Duodenal mucosa (tissue), 2 donors: ENCODE data around the gene ARAP3.

ENCODE experiments used
- H3K27ac ChIP-seq: one replicate; pipeline ENCODE4 v1.7.0; 2013; ENCODE audit warnings: low read depth, low read length
- H3K27me3 ChIP-seq, 2 donors: one replicate each; pipeline ENCODE4 v1.7.0; 2013; ENCODE audit warnings: low read length in 2 of 2, control low read depth in 1 of 2; ENCODE audit not compliant: insufficient read depth in 2 of 2, control insufficient read depth in 1 of 2
- H3K36me3 ChIP-seq, 2 donors: one replicate each; pipeline ENCODE4 v1.7.0; 2013; ENCODE audit warnings: low read length in 2 of 2, control low read depth in 1 of 2; ENCODE audit not compliant: insufficient read depth in 2 of 2, control insufficient read depth in 1 of 2
- H3K4me1 ChIP-seq, 2 donors: one replicate each; pipeline ENCODE4 v1.7.0; 2013; ENCODE audit warnings: low read length in 2 of 2, control low read depth in 1 of 2; ENCODE audit not compliant: insufficient read depth in 2 of 2, control insufficient read depth in 1 of 2
- H3K4me3 ChIP-seq, 2 donors: one replicate each; pipeline ENCODE4 v1.7.0; 2013; ENCODE audit warnings: low read length in 2 of 2, low read depth in 1 of 2
- H3K9ac ChIP-seq, 2 donors: one replicate each; pipeline ENCODE4 v1.7.0; 2013; ENCODE audit warnings: low read length in 2 of 2, low read depth in 1 of 2
- H3K9me3 ChIP-seq, 2 donors: one replicate each; pipeline ENCODE4 v1.7.0; 2013; ENCODE audit warnings: low read length in 2 of 2, control low read depth in 1 of 2; ENCODE audit not compliant: control insufficient read depth in 1 of 2

ARAP3 gene

GRCh38 chr5:141636413-141637122 lies 45.5 kb downstream of the ARAP3 start, which contains the start of the genes HDAC3 and RELL2:
Gene HDAC3 (minus strand): TSS chr5:141636849. CDS start chr5:141636790, 59 bp downstream.
Gene RELL2 (plus strand): TSS chr5:141636997. CDS start chr5:141638226, 1,229 bp downstream.
- Histone ChIP-seq H3K4me1 (peaks cover 16 to 34% of the 10 kb centered on the region in 2 donors), H3K9ac (peak within 1 kb of the TSS; percentile 85 to 91), H3K36me3 (peaks cover 0 to 12% of the 10 kb centered on the region in 2 donors), H3K9me3 (no peaks in the 10 kb centered on the region), H3K4me3 (peak within 1 kb of the TSS; percentile 91 to 98), H3K27me3 (no peaks in the 10 kb centered on the region), H3K27ac (peak within 1 kb of the TSS; percentile 64)

- Histone ChIP-seq H3K27me3 (no peaks in the 10 kb centered on the region), H3K4me1 (peaks cover 16 to 34% of the 10 kb centered on the region in 2 donors), H3K4me3 (peak overlapping the region; percentile 91 to 98), H3K36me3 (peaks cover 0 to 8% of the 10 kb centered on the region in 2 donors), H3K9ac (peak overlapping the region; percentile 85 to 91), H3K27ac (no peak overlapping the region), H3K9me3 (no peaks in the 10 kb centered on the region)
Measured at GRCh38 chr5:141636106-141636412, 46.0 kb downstream of the ARAP3 start.

GRCh38 chr5:141635646-141636045 lies 46.4 kb downstream of the ARAP3 start:
- Histone ChIP-seq H3K9ac (peak overlapping the region; percentile 85 to 91), H3K36me3 (peaks cover 0 to 5% of the 10 kb centered on the region in 2 donors), H3K27me3 (no peaks in the 10 kb centered on the region), H3K4me3 (peak overlapping the region; percentile 91 to 98), H3K9me3 (no peaks in the 10 kb centered on the region), H3K27ac (no peak overlapping the region), H3K4me1 (peaks cover 16 to 34% of the 10 kb centered on the region in 2 donors)

GRCh38 chr5:141634720-141635119 lies 47.3 kb downstream of the ARAP3 start:
- H3K9me3 ChIP-seq = no peaks in the 10 kb centered on the region
- H3K27ac ChIP-seq = no peak overlapping the region
- no peaks in the 10 kb centered on the region for H3K27me3 ChIP-seq
- H3K4me1 ChIP-seq = peaks cover 16 to 34% of the 10 kb centered on the region in 2 donors
- peaks cover under 1 to 10% of the 10 kb centered on the region in 2 donors for H3K36me3 ChIP-seq
- H3K9ac ChIP-seq = no peak overlapping the region
- H3K4me3 ChIP-seq = no peak overlapping the region

GRCh38 chr5:141633871-141634561 lies 48.0 kb downstream of the ARAP3 start:
- no peaks in the 10 kb centered on the region for H3K9me3 ChIP-seq
- H3K9ac ChIP-seq = no peak overlapping the region
- peaks cover 7 to 17% of the 10 kb centered on the region in 2 donors for H3K36me3 ChIP-seq
- H3K27ac ChIP-seq = no peak overlapping the region
- H3K27me3 ChIP-seq = no peaks in the 10 kb centered on the region
- no peak overlapping the region for H3K4me3 ChIP-seq
- H3K4me1 ChIP-seq = peaks cover 16 to 34% of the 10 kb centered on the region in 2 donors

- Histone ChIP-seq H3K4me3 (no peak overlapping the region), H3K27ac (no peak overlapping the region), H3K9ac (no peak overlapping the region), H3K9me3 (no peaks in the 10 kb centered on the region), H3K27me3 (no peaks in the 10 kb centered on the region), H3K36me3 (peaks cover 21 to 31% of the 10 kb centered on the region in 2 donors), H3K4me1 (peaks cover 16 to 26% of the 10 kb centered on the region in 2 donors)
Measured at GRCh38 chr5:141632650-141633049, 49.4 kb downstream of the ARAP3 start.

GRCh38 chr5:141630570-141631140 lies 51.4 kb downstream of the ARAP3 start:
- H3K9ac ChIP-seq = no peak overlapping the region
- no peaks in the 10 kb centered on the region for H3K9me3 ChIP-seq
- H3K4me1 ChIP-seq = peaks cover 11 to 12% of the 10 kb centered on the region in 2 donors
- no peaks in the 10 kb centered on the region for H3K27me3 ChIP-seq
- peaks cover 24 to 45% of the 10 kb centered on the region in 2 donors for H3K36me3 ChIP-seq
- H3K4me3 ChIP-seq = no peak overlapping the region
- no peak overlapping the region for H3K27ac ChIP-seq

- no peak overlapping the region for H3K4me3 ChIP-seq
- H3K9me3 ChIP-seq = no peaks in the 10 kb centered on the region
- H3K36me3 ChIP-seq = peaks cover 34 to 67% of the 10 kb centered on the region in 2 donors
- H3K9ac ChIP-seq = no peak overlapping the region
- H3K27me3 ChIP-seq = no peaks in the 10 kb centered on the region
- H3K27ac ChIP-seq = no peak overlapping the region
- no peaks in the 10 kb centered on the region for H3K4me1 ChIP-seq
Measured at GRCh38 chr5:141628175-141628788, 53.7 kb downstream of the ARAP3 start.

GRCh38 chr5:141623611-141624010 lies 58.4 kb downstream of the ARAP3 start:
- H3K36me3 ChIP-seq = peaks cover 28 to 73% of the 10 kb centered on the region in 2 donors
- no peak overlapping the region for H3K9ac ChIP-seq
- no peaks in the 10 kb centered on the region for H3K9me3 ChIP-seq
- no peak overlapping the region for H3K4me3 ChIP-seq
- H3K4me1 ChIP-seq = peaks cover 10% of the 10 kb centered on the region in 2 donors
- no peak overlapping the region for H3K27ac ChIP-seq
- no peaks in the 10 kb centered on the region for H3K27me3 ChIP-seq

GRCh38 chr5:141623186-141623585 lies 58.8 kb downstream of the ARAP3 start:
- H3K9me3 ChIP-seq = no peaks in the 10 kb centered on the region
- H3K4me1 ChIP-seq = peaks cover 10% of the 10 kb centered on the region in 2 donors
- no peak overlapping the region for H3K27ac ChIP-seq
- H3K4me3 ChIP-seq = no peak overlapping the region
- no peak overlapping the region for H3K9ac ChIP-seq
- H3K36me3 ChIP-seq = peaks cover 24 to 69% of the 10 kb centered on the region in 2 donors
- no peaks in the 10 kb centered on the region for H3K27me3 ChIP-seq
